Liver (tissue), 9 donors: ENCODE results near the gene THSD7B. TPM values are rescaled to one million over a fixed set of nuclear protein-coding genes. Genes with fewer than 3 reads are reported as not detected.

Experiments used
- DNase-seq: peaks from one replicate; pipeline ENCODE4 v3.0.0-alpha.2; 2017; ENCODE audit warnings: low spot score
- H3K27ac ChIP-seq, 2 donors: one replicate each; pipeline ENCODE4 v1.7.0; 2013; ENCODE audit warnings: inconsistent platforms in 2 of 2, low read length in 2 of 2, control low read depth in 1 of 2, low read depth in 1 of 2, mild to moderate bottlenecking in 1 of 2
- H3K27me3 ChIP-seq, 4 donors: one replicate each; pipeline versions ENCODE4 v1.6.1 to v1.7.0; 2013; ENCODE audit warnings: low read length in 3 of 4, inconsistent platforms in 1 of 4, mild to moderate bottlenecking in 1 of 4, moderate library complexity in 1 of 4; ENCODE audit not compliant: control insufficient read depth in 4 of 4, insufficient read depth in 4 of 4
- H3K36me3 ChIP-seq, 4 donors: one replicate each; pipeline versions ENCODE4 v1.6.1 to v1.7.0; 2013; ENCODE audit warnings: low read length in 3 of 4, mild to moderate bottlenecking in 3 of 4, low read depth in 1 of 4, moderate library complexity in 1 of 4; ENCODE audit not compliant: control insufficient read depth in 4 of 4, insufficient read depth in 3 of 4
- H3K4me1 ChIP-seq, 4 donors: one replicate each; pipeline versions ENCODE4 v1.6.1 to v1.7.0; 2013; ENCODE audit warnings: low read length in 3 of 4, mild to moderate bottlenecking in 3 of 4, moderate library complexity in 1 of 4; ENCODE audit not compliant: control insufficient read depth in 4 of 4, insufficient read depth in 4 of 4
- H3K4me3 ChIP-seq, 3 donors: one replicate each; pipeline versions ENCODE4 v1.6.1 to v1.7.0; 2013; ENCODE audit warnings: low read length in 3 of 3, control low read depth in 1 of 3, low read depth in 1 of 3, mild to moderate bottlenecking in 1 of 3
- H3K9ac ChIP-seq, 2 donors: one replicate each; pipeline ENCODE4 v1.7.0; 2013; ENCODE audit warnings: low read length in 2 of 2, mild to moderate bottlenecking in 2 of 2, moderate library complexity in 2 of 2, control low read depth in 1 of 2, low read depth in 1 of 2
- H3K9me3 ChIP-seq, 4 donors: one replicate each; pipeline versions ENCODE4 v1.6.1 to v1.7.0; 2013; ENCODE audit warnings: low read length in 3 of 4; ENCODE audit not compliant: control insufficient read depth in 4 of 4
- ATF3 ChIP-seq: IDR thresholded peaks from 2 replicates; pipeline ENCODE4 v1.6.1; 2016; ENCODE audit warnings: antibody characterized with exemption
- CTCF ChIP-seq: fragments of 150-350 bp; IDR thresholded peaks from 2 replicates; pipeline ENCODE4 v1.5.1; 2017; ENCODE audit warnings: improper control_type of control experiment, low read depth, low read length; ENCODE audit not compliant: missing input control
- EGR1 ChIP-seq, 2 donors: IDR thresholded peaks; 2 replicates each; pipeline ENCODE4 v1.6.1; 2016 to 2018; ENCODE audit warnings: antibody characterized with exemption in 2 of 2, low read depth in 2 of 2
- FOXA1 ChIP-seq: IDR thresholded peaks from 2 replicates; pipeline ENCODE4 v1.6.1; 2016; ENCODE audit warnings: antibody characterized with exemption
- FOXA2 ChIP-seq: IDR thresholded peaks from 2 replicates; pipeline ENCODE4 v1.6.1; 2016; ENCODE audit warnings: antibody characterized with exemption
- GABPA ChIP-seq, 2 donors: IDR thresholded peaks in 1 of 2; conservative IDR thresholded peaks in 1 of 2; 2 replicates each; pipeline ENCODE4 v1.6.1; 2016; ENCODE audit warnings: antibody characterized with exemption in 2 of 2, mild to moderate bottlenecking in 1 of 2, moderate library complexity in 1 of 2
- HNF4A ChIP-seq, 2 donors: conservative IDR thresholded peaks; 2 replicates each; pipeline ENCODE4 v1.6.1; 2016; ENCODE audit warnings: antibody characterized with exemption in 2 of 2, mild to moderate bottlenecking in 2 of 2
- JUND ChIP-seq, 2 donors: IDR thresholded peaks; 2 replicates each; pipeline ENCODE4 v1.6.1; 2016; ENCODE audit warnings: antibody characterized with exemption in 2 of 2
- NR2F2 ChIP-seq: IDR thresholded peaks from 2 replicates; pipeline ENCODE4 v1.6.1; 2016; ENCODE audit warnings: antibody characterized with exemption
- REST ChIP-seq: IDR thresholded peaks from 2 replicates; pipeline ENCODE4 v1.6.1; 2016; ENCODE audit warnings: antibody characterized with exemption, mild to moderate bottlenecking
- RXRA ChIP-seq, 2 donors: IDR thresholded peaks; 2 replicates each; pipeline ENCODE4 v1.6.1; 2017 to 2018; ENCODE audit warnings: antibody characterized with exemption in 2 of 2, mild to moderate bottlenecking in 1 of 2
- TAF1 ChIP-seq: conservative IDR thresholded peaks from 2 replicates; pipeline ENCODE4 v1.6.1; 2016; ENCODE audit warnings: antibody characterized with exemption, mild to moderate bottlenecking
- ZBTB33 ChIP-seq: IDR thresholded peaks from 2 replicates; pipeline ENCODE4 v1.6.1; 2016; ENCODE audit warnings: antibody characterized with exemption
- WGBS: extraction: QIAGEN DNeasy Blood & Tissue Kit; methylation state at CpG from one replicate; pipeline ENCODE4 v1.1.7; 2013; 5-methylcytosine and 5-hydroxymethylcytosine counted together
- polyA plus RNA-seq, 2 donors: library from polyadenylated mRNA; stranded (reverse) in 1 of 2; unstranded in 1 of 2; fragments of 200-250 nt in 1 of 2; fragments of >200 nt in 1 of 2; fragmentation: Nextera tagmentation in 1 of 2; extraction: Ambion mirVana in 1 of 2; gene quantifications; one replicate each; pipeline versions ENCODE4 v1.2.1 to v1.2.3, GENCODE V29; 2013 to 2015
- total RNA-seq, 2 donors: library from RNA; depleted of rRNA; stranded (reverse); fragments of >200 nt; gene quantifications; one replicate each; pipeline ENCODE4 v1.2.3, GENCODE V29; 2014
- donor health status: healthy.
- donor health status: healthy.
- donor health status: healthy.
- donor health status: healthy.
- donor health status: healthy.

Gene THSD7B
- total and polyA plus RNA-seq, 4 donors = 0.01 to 0.75 (median 0.42) TPM; not detected in 1

GRCh38 chr2:136985044-136985443 lies 219.7 kb downstream of the THSD7B start:
- Histone ChIP-seq H3K4me1 (no peaks in the 10 kb centered on the region), H3K36me3 (no peaks in the 10 kb centered on the region), H3K4me3 (no peak overlapping the region), H3K9ac (no peak overlapping the region), H3K27ac (no peak overlapping the region), H3K27me3 (no peaks in the 10 kb centered on the region), H3K9me3 (peaks cover 0 to 5% (median 0%) of the 10 kb centered on the region in 4 donors)
- no peak for TF ChIP-seq GABPA (IDR thresholded peaks at IDR 0.05 in 1 of 2, conservative IDR thresholded peaks at IDR 0.05 in 1 of 2)
- TF ChIP-seq ZBTB33 = no peak
- TF ChIP-seq FOXA1 = no peak
- TF ChIP-seq HNF4A (conservative IDR thresholded peaks at IDR 0.05) = no peak
- TF ChIP-seq RXRA (IDR thresholded peaks at IDR 0.05) = no peak
- TF ChIP-seq CTCF = no peak
- no peak for DNase-seq
- WGBS = 83% methylated on average over 4 of the region's 4 CpGs

- 86% methylated on average over 5 of the region's 5 CpGs for WGBS
- Histone ChIP-seq H3K4me3 (no peak overlapping the region), H3K36me3 (no peaks in the 10 kb centered on the region), H3K9me3 (peaks cover 0 to 5% (median 0%) of the 10 kb centered on the region in 4 donors), H3K27me3 (no peaks in the 10 kb centered on the region), H3K9ac (no peak overlapping the region), H3K4me1 (no peaks in the 10 kb centered on the region), H3K27ac (no peak overlapping the region)
- TF ChIP-seq REST (no peak), JUND (IDR thresholded peaks at IDR 0.05) (no peak), FOXA2 (no peak), TAF1 (no peak), NR2F2 (no peak), HNF4A (conservative IDR thresholded peaks at IDR 0.05) (no peak), GABPA (IDR thresholded peaks at IDR 0.05 in 1 of 2, conservative IDR thresholded peaks at IDR 0.05 in 1 of 2) (no peak), ATF3 (no peak), EGR1 (IDR thresholded peaks at IDR 0.05; ENCODE audit: low read depth in 2 of 2) (no peak), FOXA1 (no peak)
- DNase-seq = no peak
These were observed 221.4 kb downstream of the THSD7B start for GRCh38 chr2:136986605-136987221.
